GM21360 (cell line): ENCODE measurements around the gene IQGAP3.

Experiments used
- ATAC-seq: cut with Tn5 transposase; IDR thresholded peaks from one replicate; pipeline ENCODE4 v1.9.1; 2021; ENCODE audit warnings: mild to moderate bottlenecking, moderate library complexity; ENCODE audit not compliant: unreplicated experiment

IQGAP3 gene

GRCh38 chr1:156546267-156546666, 26.1 kb downstream of the IQGAP3 start:
- no peak for ATAC-seq

DNA sequence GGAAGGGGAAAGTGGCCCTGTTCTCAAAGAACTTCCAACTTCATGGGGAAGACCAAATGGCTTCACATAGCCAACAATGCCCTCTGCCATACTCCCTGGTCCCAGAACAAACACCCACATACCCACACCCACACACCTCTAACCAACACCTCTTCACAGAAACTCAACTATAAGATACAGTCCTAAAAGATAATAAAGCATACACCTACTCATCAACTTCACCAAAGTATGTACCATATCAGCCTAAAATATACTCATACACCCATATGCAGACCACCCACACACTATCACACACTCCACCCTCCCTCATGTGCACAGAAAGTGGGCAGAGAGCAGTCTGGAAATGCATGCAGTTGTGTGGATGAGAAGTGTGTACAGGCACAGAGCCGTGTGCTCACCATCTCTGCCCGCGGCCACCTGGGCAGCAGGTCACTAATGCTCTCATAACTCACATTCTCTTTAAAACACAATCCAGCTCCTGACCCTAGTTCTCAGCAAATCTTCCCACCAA, 27.7 kb downstream of the IQGAP3 start:
- ATAC-seq, result no peak

DNA sequence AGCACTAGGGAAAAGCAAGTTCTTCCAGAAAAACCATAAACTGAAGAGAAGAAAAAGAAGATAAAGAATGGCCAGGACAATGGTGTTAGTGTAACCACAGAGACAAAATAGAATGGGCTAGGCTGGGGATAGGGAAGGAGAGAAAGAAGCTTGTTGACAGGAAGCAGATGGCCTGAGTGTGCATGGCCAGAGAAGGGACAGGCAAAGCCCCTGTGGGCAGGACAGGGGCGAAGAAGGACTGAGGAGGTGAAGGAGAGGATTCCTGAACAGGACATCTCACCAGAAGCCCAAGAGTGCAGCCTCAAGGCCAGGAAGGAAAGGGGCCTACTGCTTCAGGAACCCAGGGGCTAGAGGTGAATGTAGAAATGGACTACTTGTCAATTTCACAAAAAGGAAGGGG, 29.3 kb downstream of the IQGAP3 start:
- no peak for ATAC-seq

- ATAC-seq, result no peak
Observed at GRCh38 chr1:156540955-156541354, 31.4 kb downstream of the IQGAP3 start.

DNA sequence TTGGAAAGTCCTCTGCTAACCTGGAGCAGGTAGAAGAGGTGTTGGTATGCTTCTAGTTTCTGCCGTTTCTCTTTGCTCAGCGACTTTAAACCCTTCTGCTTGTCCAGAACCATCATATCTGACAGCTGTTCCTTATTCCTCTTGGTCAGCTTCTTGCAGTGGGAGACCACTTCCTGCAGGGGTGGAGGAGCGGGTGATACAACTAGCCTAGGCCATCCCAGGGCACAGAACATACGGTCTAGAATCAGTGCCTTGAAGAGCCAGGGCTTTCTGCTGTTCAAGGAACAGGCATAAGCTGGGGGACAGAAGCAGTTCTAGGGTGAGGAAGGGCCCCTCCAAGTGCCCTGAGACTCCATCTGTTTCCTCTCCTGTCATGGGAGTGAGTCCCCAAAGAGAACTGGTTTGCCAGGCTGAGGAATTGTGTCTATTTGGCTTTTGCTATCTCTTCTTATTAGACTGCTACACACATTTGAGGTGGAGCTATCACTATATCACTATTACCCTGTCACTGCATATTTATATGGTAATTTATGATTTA, 32.5 kb downstream of the IQGAP3 start:
- no peak for ATAC-seq

- no peak for ATAC-seq
Observed at GRCh38 chr1:156538711-156539440, 33.5 kb downstream of the IQGAP3 start.

GRCh38 chr1:156537027-156537426, 35.3 kb downstream of the IQGAP3 start:
- no peak for ATAC-seq

DNA sequence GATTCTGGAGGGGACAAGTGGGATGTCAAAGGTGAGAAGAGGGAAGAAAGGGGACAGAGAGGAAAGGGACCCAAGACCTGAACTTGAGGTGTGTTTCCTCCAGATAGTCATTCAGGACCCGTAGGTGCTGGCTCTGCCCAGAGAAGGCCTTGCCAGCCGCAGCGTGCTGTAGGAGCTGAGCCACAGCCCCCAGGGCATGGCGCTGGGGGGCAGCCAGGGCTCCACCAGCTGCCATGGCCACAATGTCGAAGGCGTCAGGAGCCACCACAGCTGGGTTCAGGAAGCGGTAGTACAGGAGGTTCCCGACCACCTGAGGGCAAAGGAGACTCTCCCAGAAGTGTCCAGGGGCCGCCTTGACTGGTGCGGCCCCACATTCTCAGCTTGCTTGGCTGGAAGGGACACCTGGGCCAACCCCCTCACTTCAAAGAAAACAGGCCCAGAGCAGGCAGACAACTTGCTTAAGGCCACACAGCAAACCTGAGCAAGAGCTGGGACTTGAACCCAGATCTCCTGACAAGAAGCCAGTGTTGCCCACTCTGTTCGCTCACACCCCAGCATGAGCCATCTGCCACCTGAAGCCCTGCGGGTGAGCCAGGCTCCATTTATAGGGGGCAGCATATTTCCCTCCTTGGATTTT, 37.8 kb downstream of the IQGAP3 start:
- ATAC-seq, result no peak

DNA sequence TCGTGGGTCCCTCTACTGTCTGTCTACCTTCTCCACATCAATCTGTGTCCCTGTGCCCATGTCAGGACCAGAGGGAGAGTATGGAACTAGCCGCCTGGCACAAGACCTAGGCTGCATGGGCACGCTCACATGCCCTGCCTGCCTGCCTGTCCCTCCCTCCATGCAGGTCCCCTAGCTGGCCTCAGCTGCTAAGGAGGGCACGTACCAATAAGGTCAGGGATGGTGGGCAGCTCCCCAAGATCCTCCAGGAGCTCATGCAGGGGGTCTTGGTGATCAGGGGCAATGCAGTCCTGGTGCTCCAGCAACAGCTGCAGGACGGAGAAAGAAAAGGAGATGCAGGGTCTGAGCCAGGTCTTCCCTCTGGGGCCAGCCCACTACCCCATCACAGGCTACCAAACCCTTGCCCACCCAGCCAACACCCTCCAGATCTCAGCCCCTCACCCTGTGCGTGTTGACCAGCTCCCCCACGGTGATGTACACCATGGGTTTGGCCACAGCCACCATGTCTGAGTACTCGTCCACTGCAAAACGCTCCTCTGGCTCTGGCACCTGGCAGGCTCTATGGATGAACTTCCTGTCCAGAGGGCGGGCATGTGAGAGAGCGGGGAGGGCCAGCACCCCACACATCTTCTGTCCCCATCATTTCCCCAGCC, 38.7 kb downstream of the IQGAP3 start:
- ATAC-seq, result no peak

DNA sequence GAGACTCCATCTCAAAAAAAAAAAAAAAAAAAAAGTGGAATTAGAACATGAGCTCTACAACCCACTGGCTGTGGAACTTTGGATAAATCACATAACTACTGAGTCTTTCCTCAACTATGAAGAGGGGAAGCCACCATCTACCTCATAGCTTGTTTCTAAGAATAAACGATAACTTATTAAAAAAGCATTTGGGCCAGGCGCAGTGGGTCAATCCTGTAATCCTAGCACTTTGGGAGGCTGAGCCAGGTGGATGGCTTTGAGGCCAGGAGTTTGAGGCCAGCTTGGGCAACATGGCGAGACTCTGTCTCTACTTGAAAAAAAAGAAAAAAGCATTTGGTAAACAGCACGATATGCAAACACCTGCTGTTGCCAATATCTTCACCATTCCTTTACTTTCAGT, 40.0 kb downstream of the IQGAP3 start:
- no peak for ATAC-seq

GRCh38 chr1:156530006-156530405, 42.4 kb downstream of the IQGAP3 start:
- no peak for ATAC-seq

GRCh38 chr1:156528875-156529425, 43.4 kb downstream of the IQGAP3 start:
- ATAC-seq, result no peak

GRCh38 chr1:156528231-156528630, 44.1 kb downstream of the IQGAP3 start:
- ATAC-seq, result no peak

DNA sequence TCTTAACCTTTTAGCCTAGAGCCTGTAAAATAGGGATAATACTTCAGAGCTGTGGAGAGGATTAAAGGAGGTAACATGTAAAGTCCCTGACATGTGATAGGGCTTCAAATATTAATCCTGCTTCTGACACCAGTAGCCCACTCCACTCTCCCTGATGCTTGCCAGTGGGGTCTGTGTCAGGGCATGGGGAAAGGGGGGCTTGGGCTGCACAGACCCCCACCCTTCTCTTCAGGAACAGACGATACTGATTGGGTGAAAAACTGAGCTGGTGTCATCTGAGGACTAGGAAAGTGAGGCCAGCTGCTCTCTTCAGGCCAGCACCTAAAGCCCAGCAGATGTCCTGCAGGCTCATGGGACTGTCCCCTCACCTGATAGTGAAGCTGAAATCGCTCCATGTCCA, 44.8 kb downstream of the IQGAP3 start:
- no peak for ATAC-seq

DNA sequence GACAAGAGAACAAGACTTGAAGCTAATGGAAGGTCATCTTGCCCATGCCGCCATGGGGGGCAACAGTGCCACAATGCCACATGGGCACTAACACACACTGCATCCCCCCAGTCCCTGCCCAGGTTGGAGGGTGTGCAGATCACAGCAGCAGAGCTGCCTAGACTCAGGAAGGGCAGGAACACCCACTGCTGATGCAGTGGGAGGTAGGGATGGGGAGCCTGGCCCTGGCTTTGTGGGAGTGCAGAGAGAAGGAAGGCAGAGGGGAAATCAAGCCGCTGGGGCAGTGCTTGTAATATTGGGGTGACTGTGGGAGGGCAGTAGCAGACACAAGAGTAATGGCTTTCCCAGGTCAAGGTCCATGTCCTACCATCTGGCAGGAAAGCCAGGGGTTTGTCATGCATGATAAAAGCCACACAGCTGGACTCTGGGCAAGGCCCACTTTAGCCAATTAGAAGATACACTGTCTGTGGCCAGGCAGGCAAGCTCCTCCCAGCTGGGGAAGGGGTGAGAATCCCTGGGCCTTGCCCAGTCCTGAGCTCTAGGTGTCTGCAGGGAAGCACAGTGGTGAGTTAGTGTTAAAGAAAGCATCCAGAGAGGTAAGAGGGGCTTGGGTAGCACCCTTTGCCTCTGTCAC, 46.4 kb downstream of the IQGAP3 start:
- no peak for ATAC-seq

DNA sequence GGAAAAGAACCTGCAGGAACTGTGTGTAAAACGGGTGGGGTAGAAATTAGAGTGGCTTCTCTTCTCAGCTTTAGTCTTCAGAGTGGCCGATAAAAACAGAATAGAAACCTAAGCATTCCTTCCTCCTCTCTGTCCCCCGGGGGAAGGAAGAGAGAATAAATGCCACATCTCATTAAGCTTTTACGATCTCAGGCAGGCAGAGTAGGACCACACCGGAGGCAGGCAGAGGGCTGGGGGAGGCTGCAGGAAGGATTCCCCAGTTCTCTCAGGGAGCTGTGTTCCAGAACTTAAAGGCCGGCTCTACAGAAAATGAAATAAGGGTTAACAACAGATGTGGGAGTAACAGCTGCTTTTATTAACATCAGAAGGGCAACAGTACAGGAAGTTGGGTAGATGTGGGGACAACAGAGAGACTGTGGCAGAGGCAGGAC, 47.3 kb downstream of the IQGAP3 start:
- ATAC-seq, result no peak

- no peak for ATAC-seq
Observed at GRCh38 chr1:156524481-156524869, 47.9 kb downstream of the IQGAP3 start.

DNA sequence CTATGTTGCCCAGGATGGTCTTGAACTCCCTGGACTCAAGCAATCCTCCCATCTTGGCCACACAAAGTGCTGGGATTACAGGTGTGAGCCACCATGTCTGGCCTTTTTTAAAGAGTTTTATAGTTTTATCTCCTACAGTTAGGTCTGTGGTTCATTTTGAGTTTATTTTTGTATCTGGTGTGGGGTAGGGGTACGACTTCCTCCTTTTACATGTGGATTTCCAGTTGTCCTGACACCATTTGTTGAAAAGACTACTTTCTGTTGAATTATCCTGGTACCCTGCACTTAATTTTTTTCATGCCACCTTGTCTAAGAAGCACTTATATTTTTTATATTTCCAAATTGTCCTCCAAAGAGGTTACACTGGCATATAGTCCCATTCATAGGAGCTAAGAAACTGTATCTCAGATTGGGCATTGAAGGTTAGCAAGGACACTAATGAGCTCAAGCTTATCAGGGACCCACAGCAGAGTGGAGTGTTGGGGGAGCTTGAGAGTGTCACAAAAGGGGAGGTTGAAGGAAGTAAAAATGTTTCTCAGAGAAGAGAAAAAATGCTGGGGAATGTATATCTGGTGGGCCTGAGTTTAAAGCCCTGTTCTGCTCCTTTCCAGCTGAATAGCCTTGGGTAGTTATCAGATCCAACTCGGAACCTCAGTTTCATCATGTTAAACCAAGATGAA, 48.4 kb downstream of the IQGAP3 start:
- ATAC-seq, result no peak

DNA sequence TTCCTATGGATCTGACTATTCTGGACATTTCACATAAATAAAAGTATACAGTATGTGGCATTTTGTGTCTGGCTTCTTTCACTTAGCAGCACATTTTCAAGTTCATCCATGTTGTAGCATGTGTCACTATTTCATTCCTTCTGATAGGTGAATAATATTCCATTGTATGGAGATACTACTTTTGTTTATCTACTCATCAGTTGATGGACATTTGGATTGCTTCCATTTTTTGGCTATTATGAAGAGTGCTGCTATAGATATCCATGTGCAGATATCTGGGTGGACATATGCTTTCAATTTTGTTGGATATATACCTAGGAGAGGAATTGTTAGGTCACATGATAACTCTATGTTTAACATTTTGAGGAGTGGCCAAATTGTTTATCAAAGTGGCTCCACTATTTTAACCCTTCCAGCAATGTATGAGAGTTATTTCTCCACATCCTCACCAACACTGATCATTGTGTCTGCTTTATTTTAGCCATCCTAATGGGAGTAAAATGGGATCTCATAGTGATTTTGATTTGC, 49.9 kb downstream of the IQGAP3 start:
- ATAC-seq, result no peak

DNA sequence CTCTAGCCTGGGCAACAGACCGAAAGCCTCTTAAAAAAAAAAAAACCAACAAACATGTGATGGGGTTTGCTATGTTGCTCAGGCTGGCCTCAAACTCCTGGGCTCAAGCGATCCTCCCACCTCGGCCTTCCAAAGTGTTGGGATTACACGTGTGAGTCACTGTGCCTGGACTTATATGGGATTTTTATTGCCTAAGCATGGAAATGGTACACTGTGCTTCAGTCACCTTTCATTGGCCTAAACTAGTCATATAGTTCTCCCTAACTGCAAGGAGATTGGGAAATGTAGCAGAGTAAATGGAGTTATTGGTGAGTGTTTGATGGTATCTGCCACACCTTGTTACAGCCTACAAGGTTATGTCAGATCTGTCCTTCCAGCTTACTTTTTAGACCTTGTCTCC, 54.6 kb downstream of the IQGAP3 start:
- ATAC-seq, result no peak
